ENCODE results near the gene ROR1.

ROR1 gene

GRCh38 chr1:63951059-63951946 lies 177.5 kb downstream of the ROR1 start:
- no peak for TF ChIP-seq CTCF (IDR thresholded peaks at IDR 0.05)

DNA sequence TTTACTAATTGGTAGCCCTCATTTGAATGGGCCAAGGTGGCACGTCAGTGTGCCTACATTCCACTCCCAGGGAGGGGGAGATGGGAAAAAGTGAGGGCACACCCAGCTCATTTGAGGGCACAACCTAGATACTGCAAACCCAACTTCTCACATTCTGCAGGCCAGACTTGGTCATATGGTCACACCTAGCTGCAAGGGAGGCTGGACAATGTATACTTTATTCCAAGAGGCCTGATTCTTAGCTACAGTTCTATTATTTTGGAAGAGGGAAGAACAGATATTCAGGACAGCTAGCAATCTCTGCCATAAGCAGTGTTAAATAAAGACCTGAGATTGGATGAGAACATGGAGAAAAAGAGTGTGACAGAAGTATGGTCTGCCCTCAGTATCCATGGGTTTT lies 180.4 kb downstream of the ROR1 start:
- no peak for TF ChIP-seq CTCF (IDR thresholded peaks at IDR 0.05)

DNA sequence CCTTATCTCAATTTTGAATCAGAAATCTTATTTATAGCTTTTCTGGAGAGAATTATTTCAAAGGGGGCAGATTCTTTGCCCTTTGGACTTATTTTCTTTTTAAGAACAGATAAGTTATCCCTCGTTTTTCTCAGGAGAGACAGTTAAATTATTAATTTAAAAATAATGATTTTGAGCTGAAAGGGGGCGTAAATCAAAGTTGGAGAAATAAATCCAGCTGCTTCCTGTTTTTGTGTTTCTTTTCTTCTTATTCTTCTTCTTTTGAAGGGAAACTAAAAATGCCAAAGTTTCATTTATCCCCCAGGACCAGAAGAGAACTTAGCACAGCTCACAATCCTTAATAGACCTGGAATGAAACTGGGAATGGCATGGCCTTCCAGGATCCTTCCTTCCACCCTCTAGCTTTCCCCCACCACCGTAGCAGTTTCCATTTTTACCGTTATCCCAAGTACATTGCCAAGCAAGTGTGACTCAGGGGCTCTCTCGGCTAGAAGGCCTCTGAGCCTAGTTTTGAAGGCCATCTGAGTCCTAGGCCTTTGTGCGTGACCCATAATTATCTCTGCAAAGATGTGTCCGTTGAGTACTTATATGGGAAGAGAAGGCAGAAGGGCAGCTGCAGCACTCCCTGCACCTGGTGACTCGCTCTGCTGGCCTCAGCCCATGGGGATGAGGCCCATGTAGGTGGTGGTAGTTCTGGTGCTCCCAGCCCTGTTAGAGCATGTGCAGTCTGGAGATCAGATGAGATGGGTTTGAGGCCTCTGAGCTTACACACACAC lies 181.7 kb downstream of the ROR1 start:
- TF ChIP-seq CTCF (IDR thresholded peaks at IDR 0.05) = no peak

- TF ChIP-seq CTCF (IDR thresholded peaks at IDR 0.05) = no peak
Observed at GRCh38 chr1:63958556-63958955, 184.7 kb downstream of the ROR1 start.

- no peak for TF ChIP-seq CTCF (IDR thresholded peaks at IDR 0.05)
Observed at GRCh38 chr1:63960326-63960725, 186.5 kb downstream of the ROR1 start.

- no peak for TF ChIP-seq CTCF (IDR thresholded peaks at IDR 0.05)
Observed at GRCh38 chr1:63966016-63966415, 192.2 kb downstream of the ROR1 start.

- TF ChIP-seq CTCF (IDR thresholded peaks at IDR 0.05) = no peak
Observed at GRCh38 chr1:63967901-63968300, 194.1 kb downstream of the ROR1 start.

Measured in LNCAP (cell line).